Prostate gland (tissue), 2 donors: ENCODE data around the gene COG5. TPM values are rescaled to one million over a fixed set of nuclear protein-coding genes. Genes with fewer than 3 reads are reported as not detected.

ENCODE experiments used
- DNase-seq: peaks from one replicate; pipeline ENCODE4 v3.0.0-alpha.2; 2019; ENCODE audit warnings: low spot score
- H3K27ac ChIP-seq, 2 donors: fragments of 200-600 bp; sonication (generic); 2 replicates each; pipeline ENCODE4 v1.5.1; 2017 to 2019
- H3K27me3 ChIP-seq: fragments of 200-600 bp; sonication (generic); replicated peaks from 2 replicates; pipeline ENCODE4 v1.5.1; 2019; ENCODE audit not compliant: insufficient read depth
- H3K36me3 ChIP-seq, 2 donors: fragments of 200-600 bp; sonication (generic); 1 replicate in 1 of 2; 2 replicates in 1 of 2; pipeline versions ENCODE4 v1.5.1 to v1.8.1; 2017 to 2019
- H3K4me1 ChIP-seq: fragments of 200-600 bp; sonication (generic); replicated peaks from 2 replicates; pipeline ENCODE4 v1.5.1; 2019
- H3K4me3 ChIP-seq, 2 donors: fragments of 200-600 bp; sonication (generic); 2 replicates each; pipeline ENCODE4 v1.5.1; 2017 to 2019
- H3K9me3 ChIP-seq: fragments of 200-600 bp; sonication (generic); 2 replicates; pipeline ENCODE4 v1.5.1; 2017
- CTCF ChIP-seq, 4 experiments: fragments of 200-600 bp in 2 of 4; fragments of 450-650 bp in 2 of 4; sonication (generic) in 2 of 4; IDR thresholded peaks; 1 replicate in 3 of 4; 2 replicates in 1 of 4; pipeline ENCODE4 v1.5.1; 2016 to 2019; ENCODE audit warnings: antibody characterized with exemption in 4 of 4, mild to moderate bottlenecking in 2 of 4, moderate library complexity in 2 of 4
- POLR2A ChIP-seq: fragments of 450-650 bp; IDR thresholded peaks from one replicate; pipeline ENCODE4 v1.6.1; 2016; ENCODE audit warnings: antibody characterized with exemption, mild to moderate bottlenecking
- POLR2AphosphoS5 ChIP-seq: sonication (generic); formaldehyde crosslinking; IDR thresholded peaks from one replicate; pipeline ENCODE4 v1.6.1; 2017; ENCODE audit warnings: antibody characterized with exemption
- WGBS: methylation state at CpG from one replicate; pipeline ENCODE4 v1.1.5; 2018; 5-methylcytosine and 5-hydroxymethylcytosine counted together
- intact Hi-C: fragments of 100-400 bp; cut with DNase I; formaldehyde crosslinking; loops from one replicate; pipeline ENCODE4 v1.14.2; 2022
- total RNA-seq, 2 donors: library from RNA; depleted of rRNA; stranded (reverse); fragments of >200 nt; gene quantifications; one replicate each; pipeline ENCODE4 v1.1.0, GENCODE V29; 2016

COG5 gene
- total RNA-seq, 2 donors from 2014 or later: 35.1 to 86.4 TPM

- WGBS: 63% methylated on average over 2 of the region's 2 CpGs
- no peak overlapping the region for H3K4me3 ChIP-seq
- no peaks in the 10 kb centered on the region for H3K4me1 ChIP-seq
- no peaks in the 10 kb centered on the region for H3K36me3 ChIP-seq
- H3K27me3 ChIP-seq: no peaks in the 10 kb centered on the region
- no peaks in the 10 kb centered on the region for H3K9me3 ChIP-seq
- H3K27ac ChIP-seq: peak overlapping the region; percentile 15 to 47
- DNase-seq: peak; percentile 47
- TF ChIP-seq CTCF (IDR thresholded peaks at IDR 0.05) (no peak), POLR2AphosphoS5 (no peak), POLR2A (no peak)
- intact Hi-C loops: no loop called here
These were observed 57.6 kb downstream of the COG5 start for GRCh38 chr7:107505997-107506673.

- Histone ChIP-seq H3K27me3 (no peaks in the 10 kb centered on the region), H3K4me3 (no peak overlapping the region), H3K27ac (no peak overlapping the region), H3K9me3 (no peaks in the 10 kb centered on the region), H3K4me1 (no peaks in the 10 kb centered on the region), H3K36me3 (no peaks in the 10 kb centered on the region)
- DNase-seq: no peak
- 100% methylated on average over 1 of the region's 1 CpG for WGBS
- no peak for TF ChIP-seq CTCF (IDR thresholded peaks at IDR 0.05)
- no peak for TF ChIP-seq POLR2A
- TF ChIP-seq POLR2AphosphoS5: no peak
- intact Hi-C loops: no loop called here
These were observed 58.4 kb downstream of the COG5 start for GRCh38 chr7:107505362-107505761.

GRCh38 chr7:107503687-107504086, 60.0 kb downstream of the COG5 start:
- Histone ChIP-seq H3K9me3 (no peaks in the 10 kb centered on the region), H3K4me1 (no peaks in the 10 kb centered on the region), H3K27me3 (no peaks in the 10 kb centered on the region), H3K4me3 (no peak overlapping the region), H3K36me3 (no peaks in the 10 kb centered on the region), H3K27ac (no peak overlapping the region)
- DNase-seq: no peak
- TF ChIP-seq POLR2A (no peak), POLR2AphosphoS5 (no peak), CTCF (IDR thresholded peaks at IDR 0.05) (no peak)
- intact Hi-C loops: no loop called here

GRCh38 chr7:107502797-107503196, 60.9 kb downstream of the COG5 start:
- TF ChIP-seq POLR2A (no peak), POLR2AphosphoS5 (no peak), CTCF (IDR thresholded peaks at IDR 0.05) (no peak)
- intact Hi-C loops: no loop called here
- no peak overlapping the region for H3K27ac ChIP-seq
- 72% methylated on average over 2 of the region's 2 CpGs for WGBS
- H3K4me1 ChIP-seq: no peaks in the 10 kb centered on the region
- no peaks in the 10 kb centered on the region for H3K27me3 ChIP-seq
- no peaks in the 10 kb centered on the region for H3K36me3 ChIP-seq
- H3K9me3 ChIP-seq: no peaks in the 10 kb centered on the region
- DNase-seq: no peak
- H3K4me3 ChIP-seq: no peak overlapping the region

GRCh38 chr7:107502154-107502553, 61.6 kb downstream of the COG5 start:
- no peaks in the 10 kb centered on the region for H3K4me1 ChIP-seq
- no peaks in the 10 kb centered on the region for H3K9me3 ChIP-seq
- H3K36me3 ChIP-seq: no peaks in the 10 kb centered on the region
- WGBS: 96% methylated on average over 3 of the region's 3 CpGs
- intact Hi-C loops: no loop called here
- TF ChIP-seq POLR2A (no peak), CTCF (IDR thresholded peaks at IDR 0.05) (no peak), POLR2AphosphoS5 (no peak)
- H3K27ac ChIP-seq: no peak overlapping the region
- no peaks in the 10 kb centered on the region for H3K27me3 ChIP-seq
- DNase-seq: no peak
- no peak overlapping the region for H3K4me3 ChIP-seq
